Stimulated activated CD8-positive, alpha-beta memory T cell treated with anti-CD3 and anti-CD28 coated beads, Interleukin-4, amount 100 ng/mL, for 48 hours (primary cell): ENCODE data around the gene C1orf50.
A peak's percentile ranks its signal among the peaks of the same experiment; 100 is the strongest.

ENCODE experiments used
- DNase-seq: peaks from one replicate; pipeline ENCODE4 v3.0.0-alpha.2; 2020

C1orf50 gene

GRCh38 chr1:42765269-42765668, 1.8 kb upstream of the C1orf50 start:
- no peak for DNase-seq

GRCh38 chr1:42765832-42766740, 963 bp upstream of the C1orf50 start:
- peak; percentile 71 for DNase-seq

- no peak for DNase-seq
These were observed 506 bp downstream of the C1orf50 start for GRCh38 chr1:42767510-42768000.

- DNase-seq: no peak
These were observed 1.1 kb downstream of the C1orf50 start for GRCh38 chr1:42768172-42768571.

- no peak for DNase-seq
These were observed 2.8 kb downstream of the C1orf50 start for GRCh38 chr1:42769811-42770210.

- DNase-seq: no peak
These were observed 6.4 kb downstream of the C1orf50 start for GRCh38 chr1:42773420-42773819.

- peak; percentile 39 for DNase-seq
These were observed 8.0 kb downstream of the C1orf50 start for GRCh38 chr1:42774928-42775526.

GRCh38 chr1:42776502-42776901, 9.5 kb downstream of the C1orf50 start:
- no peak for DNase-seq

GRCh38 chr1:42777852-42778251, 10.8 kb downstream of the C1orf50 start:
- DNase-seq: peak; percentile 45

GRCh38 chr1:42779725-42780124, 12.7 kb downstream of the C1orf50 start:
- DNase-seq: no peak

GRCh38 chr1:42780176-42780575, 13.1 kb downstream of the C1orf50 start:
- DNase-seq: no peak

GRCh38 chr1:42783092-42783491, 16.0 kb downstream of the C1orf50 start:
- no peak for DNase-seq

- DNase-seq: no peak
These were observed 17.5 kb downstream of the C1orf50 start for GRCh38 chr1:42784547-42784945.

- peak; percentile 59 for DNase-seq
These were observed 18.1 kb downstream of the C1orf50 start, which contains the start of gene TMEM269 for GRCh38 chr1:42784946-42785693. Gene TMEM269 (plus strand): TSS chr1:42784991. CDS start chr1:42789894, 4,903 bp downstream.

GRCh38 chr1:42786097-42786496, 19.0 kb downstream of the C1orf50 start:
- no peak for DNase-seq

GRCh38 chr1:42788021-42788420, 21.0 kb downstream of the C1orf50 start:
- DNase-seq: no peak

GRCh38 chr1:42793824-42794223, 26.8 kb downstream of the C1orf50 start:
- DNase-seq: no peak

GRCh38 chr1:42797414-42797813, 30.4 kb downstream of the C1orf50 start:
- DNase-seq: no peak

GRCh38 chr1:42797979-42798378, 30.9 kb downstream of the C1orf50 start:
- DNase-seq: no peak

- no peak for DNase-seq
These were observed 34.9 kb downstream of the C1orf50 start for GRCh38 chr1:42801832-42802473.

- no peak for DNase-seq
These were observed 39.1 kb downstream of the C1orf50 start for GRCh38 chr1:42806171-42806570.

- no peak for DNase-seq
These were observed 39.5 kb downstream of the C1orf50 start for GRCh38 chr1:42806593-42806992.
